Measurements from ENCODE around the gene UBQLN4. TPM values are rescaled to one million over a fixed set of nuclear protein-coding genes. Genes with fewer than 3 reads are reported as not detected.

UBQLN4 gene
- total and polyA plus RNA-seq, 9 of the 15 experiments (the other 6 are each of a cell fraction or from before 2014, with no cell fraction given): 13.5 to 65.5 (median 37.0) TPM

DNA sequence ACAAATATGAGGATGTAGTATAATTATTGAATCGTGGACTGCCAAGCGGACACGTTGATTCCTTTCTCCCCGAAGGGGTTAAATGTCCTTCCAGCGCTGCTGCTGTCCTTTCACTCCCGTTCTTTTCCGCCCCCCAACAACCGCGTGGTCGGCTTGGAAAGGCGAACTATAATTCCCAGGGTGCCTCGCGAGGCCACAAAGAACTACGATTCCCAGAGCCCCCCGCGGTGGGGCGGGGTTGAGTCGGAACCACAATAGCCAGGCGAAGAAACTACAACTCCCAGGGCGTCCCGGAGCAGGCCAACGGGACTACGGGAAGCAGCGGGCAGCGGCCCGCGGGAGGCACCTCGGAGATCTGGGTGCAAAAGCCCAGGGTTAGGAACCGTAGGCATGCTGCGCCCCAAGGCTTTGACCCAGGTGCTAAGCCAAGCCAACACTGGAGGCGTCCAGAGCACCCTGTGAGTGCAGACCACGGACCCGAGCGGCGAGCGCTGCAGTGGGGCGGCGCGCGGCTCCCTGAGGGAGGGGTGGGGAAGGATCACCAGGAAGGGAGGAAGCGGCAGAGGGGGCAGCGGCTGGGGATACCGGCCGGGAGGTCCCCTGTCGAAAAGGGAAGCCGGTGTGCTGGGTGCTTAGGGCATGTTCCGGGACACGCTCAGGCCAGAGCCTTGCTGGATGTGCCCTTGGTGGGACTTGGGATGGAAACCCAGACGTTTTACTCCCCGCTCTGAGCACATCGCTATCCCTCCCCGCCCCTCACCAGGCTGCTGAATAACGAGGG is 1.1 kb upstream of the UBQLN4 start, which contains the start of gene LAMTOR2 (continued):
- TF ChIP-seq CTCF (IDR thresholded peaks at IDR 0.05 in 2 of 3, conservative IDR thresholded peaks at IDR 0.05 in 1 of 3; ENCODE audit: insufficient read depth in 2 of 3, low read depth in 1 of 3, low read length in 3 of 3) (peak in 1 of 3 experiments; percentile 17; a peak in 1 of 6 replicates), ELF2 (CRISPR knock-in tag; IDR thresholded peaks at IDR 0.05) (peak; percentile 66; the same call in 1 of the 2 replicates), ZBTB33 (CRISPR knock-in tag; IDR thresholded peaks at IDR 0.05) (no peak; the same call in 1 of the 2 replicates), NFE2 (IDR thresholded peaks at IDR 0.05; ENCODE audit: low read depth) (no peak), KLF16 (IDR thresholded peaks at IDR 0.05) (peak; percentile 70; the same call in 1 of the 2 replicates), ATF1 (CRISPR knock-in tag; IDR thresholded peaks at IDR 0.05) (no peak), ATF1 (tag; IDR thresholded peaks at IDR 0.05) (peak; percentile 73), SRSF7 (optimal IDR thresholded peaks at IDR 0.05; ENCODE audit: low read depth, low read length) (no peak), RBM39 (optimal IDR thresholded peaks at IDR 0.05; ENCODE audit: low read depth, low read length) (peak; percentile 94), KLF1 (tag; IDR thresholded peaks at IDR 0.05) (peak; percentile 71), NUFIP1 (IDR thresholded peaks at IDR 0.05; ENCODE audit: partially characterized antibody) (no peak), ZBTB17 (CRISPR knock-in tag; IDR thresholded peaks at IDR 0.05) (peak; percentile 62; the same call in 1 of the 2 replicates), TBL1XR1 (IDR thresholded peaks at IDR 0.05; ENCODE audit: low read length in 2 of 2) (peak in 1 of 2 experiments; percentile 64; a peak in 2 of 4 replicates), SETDB1 (IDR thresholded peaks at IDR 0.05; ENCODE audit: low read length) (no peak), ZNF740 (CRISPR knock-in tag; IDR thresholded peaks at IDR 0.05) (no peak), ZNF740 (tag; IDR thresholded peaks at IDR 0.05) (peak in 1 of 2 experiments; percentile 44; a peak in 1 of 4 replicates), LEF1 (IDR thresholded peaks at IDR 0.05) (peak; percentile 60; the same call in 1 of the 2 replicates), ZKSCAN8 (CRISPR knock-in tag; IDR thresholded peaks at IDR 0.05) (peak; percentile 80; the same call in 1 of the 2 replicates), ZNF398 (CRISPR knock-in tag; IDR thresholded peaks at IDR 0.05) (no peak), ZNF197 (CRISPR knock-in tag; IDR thresholded peaks at IDR 0.05; ENCODE audit: low read depth) (peak; percentile 87), POLR2G (IDR thresholded peaks at IDR 0.05; ENCODE audit: low read depth, low read length) (peak; percentile 88), SIX5 (IDR thresholded peaks at IDR 0.05; ENCODE audit: borderline replicate concordance in 1 of 2, insufficient read depth in 1 of 2, low read depth in 1 of 2, low read length in 2 of 2) (peak; percentile 98)
